ENCODE results near the gene STK40. TPM values are rescaled to one million over a fixed set of nuclear protein-coding genes. Genes with fewer than 3 reads are reported as not detected.
A peak's percentile ranks its signal among the peaks of the same experiment; 100 is the strongest.

STK40 gene
- total and polyA plus RNA-seq, 9 of the 15 experiments (the other 6 are each of a cell fraction or from before 2014, with no cell fraction given) = 0.69 to 94.3 (median 39.1) TPM

DNA sequence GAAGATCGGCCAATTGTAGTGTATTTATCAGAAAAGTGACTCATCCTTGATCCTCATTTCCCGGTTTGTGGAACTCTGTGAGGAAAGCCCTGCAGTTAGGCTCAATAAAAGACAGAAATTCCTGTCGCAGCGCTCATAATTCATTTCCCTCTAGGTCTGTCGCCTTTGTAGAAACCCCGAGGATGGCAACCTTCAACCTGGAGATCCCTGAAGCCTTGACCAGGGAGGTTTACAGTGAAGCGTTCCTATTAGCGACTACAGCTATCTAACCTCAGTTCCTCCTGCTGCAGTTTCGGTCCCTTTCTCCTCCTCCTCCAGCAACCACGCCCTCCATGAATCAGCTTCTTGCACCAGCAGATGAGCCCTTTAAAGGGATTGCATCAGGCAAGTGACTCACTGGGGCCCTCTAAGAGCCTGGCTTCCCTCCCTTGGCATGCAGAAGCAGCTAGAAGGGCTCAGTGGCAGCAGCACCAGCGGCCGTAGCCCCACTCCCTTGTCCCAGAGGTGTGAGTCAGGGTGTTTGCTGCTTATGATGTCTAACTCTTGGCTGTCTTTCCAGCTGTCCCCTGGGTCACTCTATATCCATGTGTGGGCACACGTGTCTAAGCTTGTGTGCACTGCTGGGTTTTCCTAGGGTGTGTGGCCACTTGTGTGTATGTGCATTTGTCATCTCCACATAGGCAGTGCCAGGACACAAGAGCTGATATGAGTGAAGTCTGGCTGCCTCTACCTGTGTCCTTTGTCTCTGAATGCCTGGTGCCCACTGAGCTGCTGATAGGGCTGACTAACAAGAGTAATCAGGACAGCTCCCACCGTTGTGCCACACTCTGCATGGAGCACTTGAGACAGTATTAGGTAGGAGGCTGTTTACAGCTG lies 779 bp upstream of the STK40 start (continued):
- TF ChIP-seq, protein P1, sequence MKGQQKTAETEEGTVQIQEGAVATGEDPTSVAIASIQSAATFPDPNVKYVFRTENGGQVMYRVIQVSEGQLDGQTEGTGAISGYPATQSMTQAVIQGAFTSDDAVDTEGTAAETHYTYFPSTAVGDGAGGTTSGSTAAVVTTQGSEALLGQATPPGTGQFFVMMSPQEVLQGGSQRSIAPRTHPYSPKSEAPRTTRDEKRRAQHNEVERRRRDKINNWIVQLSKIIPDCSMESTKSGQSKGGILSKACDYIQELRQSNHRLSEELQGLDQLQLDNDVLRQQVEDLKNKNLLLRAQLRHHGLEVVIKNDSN (CRISPR knock-in tag; IDR thresholded peaks at IDR 0.05) = no peak; the same call in 1 of the 2 replicates
- TF ChIP-seq TEAD4 (IDR thresholded peaks at IDR 0.05; ENCODE audit: low read length) (peak; percentile 77), TEAD4 (CRISPR knock-in tag; IDR thresholded peaks at IDR 0.05; ENCODE audit: borderline replicate concordance) (no peak), MAZ (CRISPR knock-in tag; conservative IDR thresholded peaks at IDR 0.05 in 1 of 2, IDR thresholded peaks at IDR 0.05 in 1 of 2) (peak in 1 of 2 experiments; percentile 82; a peak in 2 of 4 replicates), TFAM (CRISPR knock-in tag; conservative IDR thresholded peaks at IDR 0.05) (no peak), PTRF (tag; IDR thresholded peaks at IDR 0.05) (peak; percentile 66), RBM22 (IDR thresholded peaks at IDR 0.05; ENCODE audit: low read depth, low read length, poor library complexity, severe bottlenecking) (no peak), CHCHD3 (CRISPR knock-in tag; IDR thresholded peaks at IDR 0.05) (no peak), MBD2 (IDR thresholded peaks at IDR 0.05; ENCODE audit: borderline replicate concordance, low read depth) (peak; percentile 55; the same call in 1 of the 2 replicates), ZNF79 (CRISPR knock-in tag; IDR thresholded peaks at IDR 0.05; ENCODE audit: low read depth) (peak; percentile 66; the same call in 1 of the 2 replicates), BCL6 (CRISPR knock-in tag; IDR thresholded peaks at IDR 0.05) (peak; percentile 78; the same call in 1 of the 2 replicates), POLR3G (IDR thresholded peaks at IDR 0.05; ENCODE audit: extremely low read depth, insufficient read length, insufficient replicate concordance) (no peak), TSC22D4 (tag; IDR thresholded peaks at IDR 0.05) (no peak)
- TF ChIP-seq, protein P2, sequence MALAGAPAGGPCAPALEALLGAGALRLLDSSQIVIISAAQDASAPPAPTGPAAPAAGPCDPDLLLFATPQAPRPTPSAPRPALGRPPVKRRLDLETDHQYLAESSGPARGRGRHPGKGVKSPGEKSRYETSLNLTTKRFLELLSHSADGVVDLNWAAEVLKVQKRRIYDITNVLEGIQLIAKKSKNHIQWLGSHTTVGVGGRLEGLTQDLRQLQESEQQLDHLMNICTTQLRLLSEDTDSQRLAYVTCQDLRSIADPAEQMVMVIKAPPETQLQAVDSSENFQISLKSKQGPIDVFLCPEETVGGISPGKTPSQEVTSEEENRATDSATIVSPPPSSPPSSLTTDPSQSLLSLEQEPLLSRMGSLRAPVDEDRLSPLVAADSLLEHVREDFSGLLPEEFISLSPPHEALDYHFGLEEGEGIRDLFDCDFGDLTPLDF (CRISPR knock-in tag; IDR thresholded peaks at IDR 0.05) = peak; percentile 78
- TF ChIP-seq, protein P3, sequence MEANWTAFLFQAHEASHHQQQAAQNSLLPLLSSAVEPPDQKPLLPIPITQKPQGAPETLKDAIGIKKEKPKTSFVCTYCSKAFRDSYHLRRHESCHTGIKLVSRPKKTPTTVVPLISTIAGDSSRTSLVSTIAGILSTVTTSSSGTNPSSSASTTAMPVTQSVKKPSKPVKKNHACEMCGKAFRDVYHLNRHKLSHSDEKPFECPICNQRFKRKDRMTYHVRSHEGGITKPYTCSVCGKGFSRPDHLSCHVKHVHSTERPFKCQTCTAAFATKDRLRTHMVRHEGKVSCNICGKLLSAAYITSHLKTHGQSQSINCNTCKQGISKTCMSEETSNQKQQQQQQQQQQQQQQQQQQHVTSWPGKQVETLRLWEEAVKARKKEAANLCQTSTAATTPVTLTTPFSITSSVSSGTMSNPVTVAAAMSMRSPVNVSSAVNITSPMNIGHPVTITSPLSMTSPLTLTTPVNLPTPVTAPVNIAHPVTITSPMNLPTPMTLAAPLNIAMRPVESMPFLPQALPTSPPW (CRISPR knock-in tag; IDR thresholded peaks at IDR 0.05) = no peak; the same call in 1 of the 2 replicates
- TF ChIP-seq, protein P4, sequence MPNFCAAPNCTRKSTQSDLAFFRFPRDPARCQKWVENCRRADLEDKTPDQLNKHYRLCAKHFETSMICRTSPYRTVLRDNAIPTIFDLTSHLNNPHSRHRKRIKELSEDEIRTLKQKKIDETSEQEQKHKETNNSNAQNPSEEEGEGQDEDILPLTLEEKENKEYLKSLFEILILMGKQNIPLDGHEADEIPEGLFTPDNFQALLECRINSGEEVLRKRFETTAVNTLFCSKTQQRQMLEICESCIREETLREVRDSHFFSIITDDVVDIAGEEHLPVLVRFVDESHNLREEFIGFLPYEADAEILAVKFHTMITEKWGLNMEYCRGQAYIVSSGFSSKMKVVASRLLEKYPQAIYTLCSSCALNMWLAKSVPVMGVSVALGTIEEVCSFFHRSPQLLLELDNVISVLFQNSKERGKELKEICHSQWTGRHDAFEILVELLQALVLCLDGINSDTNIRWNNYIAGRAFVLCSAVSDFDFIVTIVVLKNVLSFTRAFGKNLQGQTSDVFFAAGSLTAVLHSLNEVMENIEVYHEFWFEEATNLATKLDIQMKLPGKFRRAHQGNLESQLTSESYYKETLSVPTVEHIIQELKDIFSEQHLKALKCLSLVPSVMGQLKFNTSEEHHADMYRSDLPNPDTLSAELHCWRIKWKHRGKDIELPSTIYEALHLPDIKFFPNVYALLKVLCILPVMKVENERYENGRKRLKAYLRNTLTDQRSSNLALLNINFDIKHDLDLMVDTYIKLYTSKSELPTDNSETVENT (CRISPR knock-in tag; IDR thresholded peaks at IDR 0.05) = no peak
- TF ChIP-seq, protein P5, sequence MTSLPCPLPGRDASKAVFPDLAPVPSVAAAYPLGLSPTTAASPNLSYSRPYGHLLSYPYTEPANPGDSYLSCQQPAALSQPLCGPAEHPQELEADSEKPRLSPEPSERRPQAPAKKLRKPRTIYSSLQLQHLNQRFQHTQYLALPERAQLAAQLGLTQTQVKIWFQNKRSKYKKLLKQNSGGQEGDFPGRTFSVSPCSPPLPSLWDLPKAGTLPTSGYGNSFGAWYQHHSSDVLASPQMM (CRISPR knock-in tag; IDR thresholded peaks at IDR 0.05) = no peak
- TF ChIP-seq, protein P6, sequence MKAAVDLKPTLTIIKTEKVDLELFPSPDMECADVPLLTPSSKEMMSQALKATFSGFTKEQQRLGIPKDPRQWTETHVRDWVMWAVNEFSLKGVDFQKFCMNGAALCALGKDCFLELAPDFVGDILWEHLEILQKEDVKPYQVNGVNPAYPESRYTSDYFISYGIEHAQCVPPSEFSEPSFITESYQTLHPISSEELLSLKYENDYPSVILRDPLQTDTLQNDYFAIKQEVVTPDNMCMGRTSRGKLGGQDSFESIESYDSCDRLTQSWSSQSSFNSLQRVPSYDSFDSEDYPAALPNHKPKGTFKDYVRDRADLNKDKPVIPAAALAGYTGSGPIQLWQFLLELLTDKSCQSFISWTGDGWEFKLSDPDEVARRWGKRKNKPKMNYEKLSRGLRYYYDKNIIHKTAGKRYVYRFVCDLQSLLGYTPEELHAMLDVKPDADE (conservative IDR thresholded peaks at IDR 0.05; ENCODE audit: control insufficient read depth, low read depth, low read length) = peak; percentile 68
